GM12892 (cell line): ENCODE results near the gene TMEM45B.

ENCODE experiments used
- POLR2A ChIP-seq: IDR thresholded peaks from 2 replicates; pipeline ENCODE4 v1.6.1; 2011; ENCODE audit warnings: low read depth, low read length, control low read depth
- POLR2AphosphoS5 ChIP-seq: IDR thresholded peaks from 2 replicates; pipeline ENCODE4 v1.6.1; 2011; ENCODE audit warnings: low read depth, low read length, control low read depth

DNA sequence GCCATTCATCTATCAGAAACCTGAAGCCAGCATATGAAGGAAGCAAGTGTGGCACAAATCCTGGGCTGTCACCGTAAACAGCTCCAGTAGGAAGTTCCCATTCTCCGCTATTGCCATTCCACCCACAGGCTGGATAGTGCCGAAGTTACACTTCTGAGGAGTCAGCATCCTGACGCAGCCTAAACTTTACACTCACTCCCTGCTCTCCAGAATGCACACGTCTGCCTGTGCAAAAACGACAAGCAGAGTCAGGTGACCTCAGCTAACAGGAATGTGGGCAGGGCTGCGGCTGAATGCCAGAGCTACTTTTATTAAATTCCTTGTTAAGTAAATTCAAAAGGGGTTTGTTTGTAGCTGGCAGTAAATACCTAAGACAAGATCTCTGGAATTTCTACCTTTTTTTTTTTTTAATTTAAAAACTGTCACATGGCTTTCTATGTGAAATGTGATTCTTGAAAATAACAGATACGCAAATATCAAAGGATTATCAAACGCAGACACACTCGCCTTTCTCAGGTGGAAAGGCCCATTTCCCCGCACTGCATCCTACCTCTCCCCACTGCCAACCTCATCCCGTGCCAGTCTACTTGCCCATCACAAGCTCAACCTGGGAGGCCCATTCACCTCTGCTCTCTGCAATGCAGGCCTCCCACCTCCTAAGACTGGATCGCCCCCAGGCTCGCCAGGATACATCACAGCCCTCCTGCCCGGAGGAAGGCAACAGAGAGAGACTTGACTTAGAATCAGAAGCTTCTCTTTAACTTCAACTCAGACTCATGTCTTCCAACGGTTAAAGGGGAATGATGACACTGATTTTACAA is 46.3 kb downstream of the TMEM45B start:
- TF ChIP-seq POLR2A (no peak), POLR2AphosphoS5 (no peak)
